Measurements from ENCODE around the gene ZNF775. TPM values are rescaled to one million over a fixed set of nuclear protein-coding genes. Genes with fewer than 3 reads are reported as not detected.

ZNF775 gene
- total RNA-seq, 6 experiments from 2014 or later: 0.44 to 1.6 (median 0.96) TPM

DNA sequence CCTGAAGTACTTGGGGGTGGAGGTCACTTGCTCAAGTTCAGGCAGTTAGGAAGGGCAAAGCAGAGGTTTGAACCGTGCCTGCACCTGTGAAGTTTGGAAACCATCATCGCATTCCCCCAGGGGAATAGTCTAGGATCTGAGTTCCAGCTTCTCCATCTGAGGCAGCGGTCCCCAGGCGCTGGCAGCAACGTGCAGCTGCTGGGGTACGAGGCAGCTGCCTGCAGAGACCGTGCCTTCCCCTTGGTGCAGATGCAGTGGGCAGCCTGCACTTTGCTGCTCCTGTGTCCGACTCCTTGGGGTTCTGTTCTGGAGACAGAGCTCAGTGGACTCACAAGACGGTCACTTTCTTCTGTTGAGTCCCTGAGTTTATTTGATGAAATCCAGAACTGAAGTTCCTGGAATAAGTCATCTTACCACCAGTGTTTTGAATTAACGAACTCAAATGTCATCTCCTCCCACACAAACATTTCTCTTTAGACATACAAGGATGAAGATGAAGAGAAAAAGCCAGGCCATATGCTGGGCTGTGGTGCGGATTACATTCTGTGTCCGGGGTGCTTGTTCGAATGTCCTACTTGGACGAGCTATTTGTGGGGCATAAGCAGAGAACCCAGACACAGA lies 51.4 kb downstream of the ZNF775 start:
- Histone ChIP-seq H3K27ac (no peak overlapping the region), H3K4me1 (no peaks in the 10 kb centered on the region), H3K27me3 (no peaks in the 10 kb centered on the region), H3K4me3 (no peak overlapping the region), H3K36me3 (no peaks in the 10 kb centered on the region), H3K9me3 (no peaks in the 10 kb centered on the region)
- DNase-seq (peak in 1 of 3 donors; percentile 19), ATAC-seq (no peak)
- WGBS (ENCODE audit: insufficient coverage, low coverage, low lambda C conversion rate, missing lambda C conversion rate): 77% methylated on average over 6 of the region's 14 CpGs
- intact Hi-C loops (cut with DNase I): no loop called here
- TF ChIP-seq, protein P1, sequence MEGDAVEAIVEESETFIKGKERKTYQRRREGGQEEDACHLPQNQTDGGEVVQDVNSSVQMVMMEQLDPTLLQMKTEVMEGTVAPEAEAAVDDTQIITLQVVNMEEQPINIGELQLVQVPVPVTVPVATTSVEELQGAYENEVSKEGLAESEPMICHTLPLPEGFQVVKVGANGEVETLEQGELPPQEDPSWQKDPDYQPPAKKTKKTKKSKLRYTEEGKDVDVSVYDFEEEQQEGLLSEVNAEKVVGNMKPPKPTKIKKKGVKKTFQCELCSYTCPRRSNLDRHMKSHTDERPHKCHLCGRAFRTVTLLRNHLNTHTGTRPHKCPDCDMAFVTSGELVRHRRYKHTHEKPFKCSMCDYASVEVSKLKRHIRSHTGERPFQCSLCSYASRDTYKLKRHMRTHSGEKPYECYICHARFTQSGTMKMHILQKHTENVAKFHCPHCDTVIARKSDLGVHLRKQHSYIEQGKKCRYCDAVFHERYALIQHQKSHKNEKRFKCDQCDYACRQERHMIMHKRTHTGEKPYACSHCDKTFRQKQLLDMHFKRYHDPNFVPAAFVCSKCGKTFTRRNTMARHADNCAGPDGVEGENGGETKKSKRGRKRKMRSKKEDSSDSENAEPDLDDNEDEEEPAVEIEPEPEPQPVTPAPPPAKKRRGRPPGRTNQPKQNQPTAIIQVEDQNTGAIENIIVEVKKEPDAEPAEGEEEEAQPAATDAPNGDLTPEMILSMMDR (IDR thresholded peaks at IDR 0.05): no peak
- TF ChIP-seq POLR2A (IDR thresholded peaks at IDR 0.05): no peak

GRCh38 chr7:150431839-150432658 lies 52.9 kb downstream of the ZNF775 start:
- intact Hi-C loops (cut with DNase I): no loop called here
- no peaks in the 10 kb centered on the region for H3K4me1 ChIP-seq
- ATAC-seq (no peak), DNase-seq (peak in 1 of 3 donors; percentile 15)
- TF ChIP-seq, protein P1 (IDR thresholded peaks at IDR 0.05): no peak
- no peak for TF ChIP-seq POLR2A (IDR thresholded peaks at IDR 0.05)
- 81% methylated on average over 5 of the region's 7 CpGs for WGBS (ENCODE audit: insufficient coverage, low coverage, low lambda C conversion rate, missing lambda C conversion rate)
- no peaks in the 10 kb centered on the region for H3K9me3 ChIP-seq
- H3K27ac ChIP-seq: no peak overlapping the region
- H3K4me3 ChIP-seq: no peak overlapping the region
- no peaks in the 10 kb centered on the region for H3K27me3 ChIP-seq
- no peaks in the 10 kb centered on the region for H3K36me3 ChIP-seq

- Histone ChIP-seq H3K4me1 (no peaks in the 10 kb centered on the region), H3K27ac (no peak overlapping the region), H3K27me3 (no peaks in the 10 kb centered on the region), H3K4me3 (no peak overlapping the region), H3K9me3 (no peaks in the 10 kb centered on the region), H3K36me3 (no peaks in the 10 kb centered on the region)
- 54% methylated on average over 13 of the region's 14 CpGs for WGBS (ENCODE audit: insufficient coverage, low coverage, low lambda C conversion rate, missing lambda C conversion rate)
- intact Hi-C loops (cut with DNase I): no loop called here
- no peak for TF ChIP-seq POLR2A (IDR thresholded peaks at IDR 0.05)
- TF ChIP-seq, protein P1 (IDR thresholded peaks at IDR 0.05): no peak
- peak in 1 of 3 donors; percentile 38 for DNase-seq
- peak; percentile 48 to 56 (median 54) for ATAC-seq
Measured at GRCh38 chr7:150432915-150433892, 54.1 kb downstream of the ZNF775 start.

- Histone ChIP-seq H3K4me1 (no peaks in the 10 kb centered on the region), H3K36me3 (no peaks in the 10 kb centered on the region), H3K9me3 (no peaks in the 10 kb centered on the region), H3K4me3 (no peak overlapping the region), H3K27ac (no peak overlapping the region), H3K27me3 (no peaks in the 10 kb centered on the region)
- no peak for ATAC-seq
- TF ChIP-seq, protein P1 (IDR thresholded peaks at IDR 0.05): no peak
- peak in 1 of 3 donors; percentile 6 for DNase-seq
- WGBS (ENCODE audit: insufficient coverage, low coverage, low lambda C conversion rate, missing lambda C conversion rate): 82% methylated on average over 8 of the region's 8 CpGs
- intact Hi-C loops (cut with DNase I): no loop called here
Measured at GRCh38 chr7:150434240-150434639, 55.1 kb downstream of the ZNF775 start.

All from right lobe of liver (tissue), 6 donors.